HepG2 (cell line): ENCODE measurements around the gene SPINK5.

Experiments used
- AKNA ChIP-seq: sonication (generic); formaldehyde crosslinking; IDR thresholded peaks from 2 replicates; pipeline ENCODE4 v1.4.0; 2020; ENCODE audit warnings: missing genetic modification reagents, borderline replicate concordance
- CTCF ChIP-seq: sonication (generic); formaldehyde crosslinking; IDR thresholded peaks from 2 replicates; pipeline ENCODE4 v1.5.0; 2020; ENCODE audit warnings: mild to moderate bottlenecking, missing genetic modification reagents, moderate library complexity
- HMG20A ChIP-seq: IDR thresholded peaks from 2 replicates; pipeline ENCODE4 v1.6.1; 2016; ENCODE audit warnings: borderline replicate concordance
- NR2F6 ChIP-seq, 2 experiments: IDR thresholded peaks; 2 replicates each; pipeline ENCODE4 v1.6.1; 2016; ENCODE audit warnings: antibody characterized with exemption in 1 of 2, mild to moderate bottlenecking in 1 of 2
- RAD51 ChIP-seq: fragments of 450-650 bp; IDR thresholded peaks from 2 replicates; pipeline ENCODE4 v1.6.1; 2016; ENCODE audit warnings: borderline replicate concordance
- RNF2 ChIP-seq: fragments of 450-650 bp; conservative IDR thresholded peaks from 2 replicates; pipeline ENCODE4 v1.6.1; 2016; ENCODE audit warnings: low read depth
- ZIK1 ChIP-seq: sonication (generic); formaldehyde crosslinking; IDR thresholded peaks from 2 replicates; pipeline ENCODE4 v1.5.0; 2020; ENCODE audit warnings: mild to moderate bottlenecking, low read depth, missing genetic modification reagents, borderline replicate concordance
- ZNF274 ChIP-seq: sonication (generic); formaldehyde crosslinking; IDR thresholded peaks from 2 replicates; pipeline ENCODE4 v1.5.1; 2020; ENCODE audit warnings: mild to moderate bottlenecking, missing genetic modification reagents

- TF ChIP-seq CTCF (CRISPR knock-in tag) (no peak), HMG20A (CRISPR knock-in tag) (no peak), ZNF274 (CRISPR knock-in tag) (no peak), ZIK1 (CRISPR knock-in tag) (no peak), RAD51 (no peak), AKNA (no peak), RNF2 (no peak), NR2F6 (IDR thresholded peaks at IDR 0.05) (no peak), NR2F6 (CRISPR knock-in tag; IDR thresholded peaks at IDR 0.05) (no peak)
These were observed 108.6 kb downstream of the SPINK5 start for GRCh38 chr5:148172377-148172776.
